ENCODE results near the gene MAG.
A peak's percentile ranks its signal among the peaks of the same experiment; 100 is the strongest.

The MAG gene

GRCh38 chr19:35291916-35292315 lies at the start of gene MAG:
MAG (plus strand) TSS chr19:35292161; CDS start chr19:35295409, 3,248 bp downstream.
- DNase-seq = no peak

GRCh38 chr19:35246466-35247092 lies 45.4 kb upstream of the MAG start:
- no peak for DNase-seq

GRCh38 chr19:35247526-35248309 lies 44.2 kb upstream of the MAG start:
- peak; percentile 75 for DNase-seq

GRCh38 chr19:35248310-35249145 lies 43.4 kb upstream of the MAG start, which contains the start of gene LSR:
LSR (plus strand) TSS chr19:35249002; CDS start chr19:35249023, 21 bp downstream.
- peak; percentile 82 for DNase-seq

- no peak for DNase-seq
Observed at GRCh38 chr19:35249146-35249847, 42.7 kb upstream of the MAG start.

GRCh38 chr19:35249848-35250711 lies 41.9 kb upstream of the MAG start:
- no peak for DNase-seq

- DNase-seq = no peak
Observed at GRCh38 chr19:35251456-35251855, 40.5 kb upstream of the MAG start.

GRCh38 chr19:35253316-35254286 lies 38.4 kb upstream of the MAG start:
- DNase-seq = no peak

GRCh38 chr19:35254341-35255297 lies 37.3 kb upstream of the MAG start:
- no peak for DNase-seq

- DNase-seq = no peak
Observed at GRCh38 chr19:35256566-35256965, 35.4 kb upstream of the MAG start.

- no peak for DNase-seq
Observed at GRCh38 chr19:35257113-35257461, 34.9 kb upstream of the MAG start.

GRCh38 chr19:35260694-35261304 lies 31.2 kb upstream of the MAG start:
- DNase-seq = no peak

GRCh38 chr19:35261356-35262100 lies 30.4 kb upstream of the MAG start:
- DNase-seq = no peak

GRCh38 chr19:35262101-35262761 lies 29.7 kb upstream of the MAG start:
- no peak for DNase-seq

- DNase-seq = no peak
Observed at GRCh38 chr19:35264268-35265125, 27.5 kb upstream of the MAG start.

- DNase-seq = no peak
Observed at GRCh38 chr19:35265126-35265899, 26.6 kb upstream of the MAG start.
